ENCODE data around the gene ATP6V0D1.

- no peak for TF ChIP-seq CTCF (IDR thresholded peaks at IDR 0.05; ENCODE audit: low read depth, low read length)
- no peak for TF ChIP-seq EZH2phosphoT487 (IDR thresholded peaks at IDR 0.05; ENCODE audit: low read depth)
Observed at GRCh38 chr16:67421030-67421429, 59.9 kb downstream of the ATP6V0D1 start.

All from OCI-LY3 (cell line).